Activated CD4-positive, alpha-beta T cell treated with anti-CD3 and anti-CD28 coated beads for 48 hours (primary cell): ENCODE measurements around the gene KRT35.

Experiments
- DNase-seq: peaks from one replicate; pipeline ENCODE4 v3.0.0-alpha.2; 2020

Gene KRT35

GRCh38 chr17:41486809-41487530 lies 6.0 kb upstream of the KRT35 start:
- peak; percentile 70 for DNase-seq

GRCh38 chr17:41486316-41486715 lies 5.4 kb upstream of the KRT35 start:
- DNase-seq, result no peak

GRCh38 chr17:41484920-41485904 lies 4.3 kb upstream of the KRT35 start:
- DNase-seq, result no peak

GRCh38 chr17:41483991-41484826 lies 3.3 kb upstream of the KRT35 start:
- DNase-seq, result no peak

- DNase-seq, result no peak
These were observed 2.6 kb upstream of the KRT35 start for GRCh38 chr17:41483531-41483930.

- no peak for DNase-seq
These were observed 370 bp downstream of the KRT35 start for GRCh38 chr17:41480581-41480980.

GRCh38 chr17:41480136-41480535 lies 815 bp downstream of the KRT35 start:
- no peak for DNase-seq

GRCh38 chr17:41478237-41478636 lies 2.7 kb downstream of the KRT35 start:
- no peak for DNase-seq

- no peak for DNase-seq
These were observed 3.8 kb downstream of the KRT35 start for GRCh38 chr17:41476866-41477815.

GRCh38 chr17:41475421-41475820 lies 5.5 kb downstream of the KRT35 start:
- DNase-seq, result no peak

- DNase-seq, result no peak
These were observed 6.1 kb downstream of the KRT35 start for GRCh38 chr17:41474863-41475262.

GRCh38 chr17:41468346-41468745 lies 12.6 kb downstream of the KRT35 start:
- no peak for DNase-seq

- no peak for DNase-seq
These were observed 13.4 kb downstream of the KRT35 start for GRCh38 chr17:41467561-41467960.

GRCh38 chr17:41466988-41467387 lies 14.0 kb downstream of the KRT35 start, which contains the start of gene KRT32:
Gene KRT32, minus strand, starts transcription at chr17:41467386. Its CDS starts 61 bp downstream, at chr17:41467325.
- no peak for DNase-seq

- DNase-seq, result no peak
These were observed 16.3 kb downstream of the KRT35 start for GRCh38 chr17:41464682-41465081.

- no peak for DNase-seq
These were observed 16.8 kb downstream of the KRT35 start for GRCh38 chr17:41464173-41464572.

- DNase-seq, result no peak
These were observed 17.2 kb downstream of the KRT35 start for GRCh38 chr17:41463746-41464145.

GRCh38 chr17:41462705-41463104 lies 18.2 kb downstream of the KRT35 start:
- no peak for DNase-seq

- no peak for DNase-seq
These were observed 23.3 kb downstream of the KRT35 start for GRCh38 chr17:41457676-41458075.

GRCh38 chr17:41456204-41456603 lies 24.7 kb downstream of the KRT35 start:
- DNase-seq, result no peak

GRCh38 chr17:41455236-41455635 lies 25.7 kb downstream of the KRT35 start:
- DNase-seq, result no peak

- DNase-seq, result no peak
These were observed 27.9 kb downstream of the KRT35 start for GRCh38 chr17:41453066-41453465.
